NCI-H748 treated with DMSO at 0.1 percent for 48 hours (cell line): Measurements from ENCODE around the gene RBM26.
A peak's percentile ranks its signal among the peaks of the same experiment; 100 is the strongest.
"Not testable (repeated sequence)": the region's sequence is repeated elsewhere in the genome, so short reads cannot be mapped to it uniquely, and the experiment has no call there.

Experiments
- DNase-seq: peaks from one replicate; lab custom pipeline; 2025; lab: John Stamatoyannopoulos, UW

Gene RBM26

GRCh38 chr13:79318664-79319063, 87.4 kb downstream of the RBM26 start:
- no peak for DNase-seq

GRCh38 chr13:79317856-79318255, 88.2 kb downstream of the RBM26 start:
- no peak for DNase-seq

- no peak for DNase-seq
Measured at GRCh38 chr13:79314652-79315051, 91.4 kb downstream of the RBM26 start.

GRCh38 chr13:79312340-79312855, 93.7 kb downstream of the RBM26 start:
- DNase-seq, result no peak

GRCh38 chr13:79311386-79311785, 94.7 kb downstream of the RBM26 start:
- DNase-seq, result no peak

- DNase-seq, result no peak
Measured at GRCh38 chr13:79309690-79310089, 96.4 kb downstream of the RBM26 start.

GRCh38 chr13:79307866-79308298, 98.2 kb downstream of the RBM26 start:
- no peak for DNase-seq

GRCh38 chr13:79307433-79307861, 98.6 kb downstream of the RBM26 start:
- no peak for DNase-seq

- no peak for DNase-seq
Measured at GRCh38 chr13:79306650-79307049, 99.4 kb downstream of the RBM26 start.

- DNase-seq, result no peak
Measured at GRCh38 chr13:79297128-79297527, 108.9 kb downstream of the RBM26 start.

GRCh38 chr13:79295906-79296706, 109.9 kb downstream of the RBM26 start:
- no peak for DNase-seq

GRCh38 chr13:79290595-79291244, 115.3 kb downstream of the RBM26 start:
- no peak for DNase-seq

GRCh38 chr13:79289571-79289970, 116.5 kb downstream of the RBM26 start:
- DNase-seq, result no peak

- no peak for DNase-seq
Measured at GRCh38 chr13:79287939-79288795, 117.9 kb downstream of the RBM26 start.

- DNase-seq, result no peak
Measured at GRCh38 chr13:79285159-79285558, 120.9 kb downstream of the RBM26 start.

GRCh38 chr13:79283742-79284141, 122.3 kb downstream of the RBM26 start:
- DNase-seq, result no peak

- DNase-seq, result no peak
Measured at GRCh38 chr13:79282976-79283375, 123.1 kb downstream of the RBM26 start.

- DNase-seq, result no peak
Measured at GRCh38 chr13:79282508-79282907, 123.5 kb downstream of the RBM26 start.

- peak; percentile 76 for DNase-seq
Measured at GRCh38 chr13:79281339-79281747, 124.7 kb downstream of the RBM26 start.

- not testable (repeated sequence) for DNase-seq
Measured at GRCh38 chr13:79279735-79280134, 126.3 kb downstream of the RBM26 start.

- no peak for DNase-seq
Measured at GRCh38 chr13:79273045-79273444, 133.0 kb downstream of the RBM26 start.

- no peak for DNase-seq
Measured at GRCh38 chr13:79271616-79272015, 134.4 kb downstream of the RBM26 start.
